ENCODE data around the gene VSTM2L.

GRCh38 chr20:37969949-37970855 lies 67.3 kb downstream of the VSTM2L start:
- TF ChIP-seq CTCF (IDR thresholded peaks at IDR 0.05) = no peak
- no peak for TF ChIP-seq EZH2 (IDR thresholded peaks at IDR 0.05)
